Fibroblast of lung (primary cell): ENCODE measurements around the gene BBIP1. TPM values are rescaled to one million over a fixed set of nuclear protein-coding genes. Genes with fewer than 3 reads are reported as not detected.

Source experiments
- DNase-seq, 2 donors: peaks; one replicate each; pipeline versions ENCODE4 v3.0.0 to v3.0.0-alpha.2; 2010; ENCODE audit warnings: low read depth in 2 of 2
- H2AFZ ChIP-seq: 2 replicates; pipeline ENCODE4 v1.5.1; 2012; ENCODE audit warnings: low read length, control low read depth, inconsistent platforms
- H3K27ac ChIP-seq: 2 replicates; pipeline ENCODE4 v1.5.1; 2011; ENCODE audit warnings: low read length, control low read depth; ENCODE audit not compliant: insufficient read depth
- H3K27me3 ChIP-seq: 2 replicates; pipeline ENCODE4 v1.5.1; 2011; ENCODE audit warnings: mild to moderate bottlenecking, low read length; ENCODE audit not compliant: control insufficient read depth, insufficient read depth
- H3K36me3 ChIP-seq: 2 replicates; pipeline ENCODE4 v1.5.1; 2011; ENCODE audit warnings: low read length; ENCODE audit not compliant: control insufficient read depth, insufficient read depth
- H3K4me1 ChIP-seq: 2 replicates; pipeline ENCODE4 v1.5.1; 2011; ENCODE audit warnings: low read length; ENCODE audit not compliant: control insufficient read depth, insufficient read depth; ENCODE audit errors: extremely low read depth
- H3K4me2 ChIP-seq: 2 replicates; pipeline ENCODE4 v1.5.1; 2011; ENCODE audit warnings: low read length, control low read depth; ENCODE audit not compliant: insufficient read depth; ENCODE audit errors: extremely low read depth
- H3K4me3 ChIP-seq, 4 experiments: fragments of 200-600 bp in 1 of 4; sonication (generic) in 1 of 4; replicated peaks in 1 of 4; 2 replicates each; pipeline ENCODE4 v1.5.1; 2011 to 2016; ENCODE audit warnings: low read length in 4 of 4, low read depth in 3 of 4, mild to moderate bottlenecking in 3 of 4, control low read depth in 2 of 4, inconsistent platforms in 1 of 4, mixed read lengths in 1 of 4; ENCODE audit not compliant: insufficient read depth in 1 of 4; ENCODE audit errors: control extremely low read depth in 1 of 4
- H3K79me2 ChIP-seq: 2 replicates; pipeline ENCODE4 v1.5.1; 2012; ENCODE audit warnings: mild to moderate bottlenecking, low read length, inconsistent platforms; ENCODE audit not compliant: control insufficient read depth, insufficient read depth
- H3K9ac ChIP-seq: 2 replicates; pipeline ENCODE4 v1.5.1; 2011; ENCODE audit warnings: mild to moderate bottlenecking, low read length, control low read depth; ENCODE audit not compliant: insufficient read depth
- H3K9me3 ChIP-seq: 2 replicates; pipeline ENCODE4 v1.5.1; 2012; ENCODE audit warnings: low read depth, low read length; ENCODE audit not compliant: control insufficient read depth, insufficient read depth
- H4K20me1 ChIP-seq: 2 replicates; pipeline ENCODE4 v1.5.1; 2011; ENCODE audit warnings: low read length; ENCODE audit not compliant: control insufficient read depth, insufficient read depth; ENCODE audit errors: extremely low read depth
- EZH2 ChIP-seq: IDR thresholded peaks from 2 replicates; pipeline ENCODE4 v1.5.1; 2012; ENCODE audit warnings: low read length, control low read depth, mild to moderate bottlenecking; ENCODE audit errors: missing control alignments
- polyA plus RNA-seq, 2 donors: library from polyadenylated mRNA; depleted of rRNA in 1 of 2; stranded (reverse) in 1 of 2; unstranded in 1 of 2; fragments of >200 nt; gene quantifications; 2 replicates each; pipeline ENCODE4 v1.2.1, GENCODE V29; 2011 to 2012; ENCODE audit warnings: missing spikeins in 1 of 2
- total RNA-seq: library from RNA; depleted of rRNA; stranded (reverse); fragments of >200 nt; gene quantifications from 2 replicates; pipeline ENCODE4 v1.2.1, GENCODE V29; 2014
- TF ChIP-seq, protein P1 (sequence below), 2 donors: IDR thresholded peaks in 1 of 2; conservative IDR thresholded peaks in 1 of 2; 1 replicate in 1 of 2; 2 replicates in 1 of 2; pipeline ENCODE4 v1.5.1; 2011 to 2012; ENCODE audit warnings: low read length in 2 of 2, control low read depth in 1 of 2, inconsistent platforms in 1 of 2, low read depth in 1 of 2, mild to moderate bottlenecking in 1 of 2

Gene BBIP1
- total and polyA plus RNA-seq, 2 donors (not counting 1 experiment from before 2014, with no cell fraction given) = 30.1 to 31.7 TPM

- no peak for TF ChIP-seq EZH2
- TF ChIP-seq, protein P1, sequence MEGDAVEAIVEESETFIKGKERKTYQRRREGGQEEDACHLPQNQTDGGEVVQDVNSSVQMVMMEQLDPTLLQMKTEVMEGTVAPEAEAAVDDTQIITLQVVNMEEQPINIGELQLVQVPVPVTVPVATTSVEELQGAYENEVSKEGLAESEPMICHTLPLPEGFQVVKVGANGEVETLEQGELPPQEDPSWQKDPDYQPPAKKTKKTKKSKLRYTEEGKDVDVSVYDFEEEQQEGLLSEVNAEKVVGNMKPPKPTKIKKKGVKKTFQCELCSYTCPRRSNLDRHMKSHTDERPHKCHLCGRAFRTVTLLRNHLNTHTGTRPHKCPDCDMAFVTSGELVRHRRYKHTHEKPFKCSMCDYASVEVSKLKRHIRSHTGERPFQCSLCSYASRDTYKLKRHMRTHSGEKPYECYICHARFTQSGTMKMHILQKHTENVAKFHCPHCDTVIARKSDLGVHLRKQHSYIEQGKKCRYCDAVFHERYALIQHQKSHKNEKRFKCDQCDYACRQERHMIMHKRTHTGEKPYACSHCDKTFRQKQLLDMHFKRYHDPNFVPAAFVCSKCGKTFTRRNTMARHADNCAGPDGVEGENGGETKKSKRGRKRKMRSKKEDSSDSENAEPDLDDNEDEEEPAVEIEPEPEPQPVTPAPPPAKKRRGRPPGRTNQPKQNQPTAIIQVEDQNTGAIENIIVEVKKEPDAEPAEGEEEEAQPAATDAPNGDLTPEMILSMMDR (conservative IDR thresholded peaks at IDR 0.05 in 1 of 2, IDR thresholded peaks at IDR 0.05 in 1 of 2; ENCODE audit: low read depth in 1 of 2, low read length in 2 of 2) = no peak
- H2AFZ ChIP-seq = no peak overlapping the region
- peak in 1 of 2 donors; percentile 29 for DNase-seq
- no peaks in the 10 kb centered on the region for H4K20me1 ChIP-seq
- H3K9me3 ChIP-seq = no peaks in the 10 kb centered on the region
- no peaks in the 10 kb centered on the region for H3K4me1 ChIP-seq
- H3K4me2 ChIP-seq = no peak overlapping the region
- H3K27me3 ChIP-seq = no peaks in the 10 kb centered on the region
- no peaks in the 10 kb centered on the region for H3K36me3 ChIP-seq
- H3K4me3 ChIP-seq = no peak overlapping the region
- no peak overlapping the region for H3K9ac ChIP-seq
- no peaks in the 10 kb centered on the region for H3K79me2 ChIP-seq
- no peak overlapping the region for H3K27ac ChIP-seq
Observed at GRCh38 chr10:110852255-110852896, 66.6 kb downstream of the BBIP1 start.

GRCh38 chr10:110851020-110851612 is 67.9 kb downstream of the BBIP1 start:
- DNase-seq = peak in 1 of 2 donors; percentile 35
- Histone ChIP-seq H3K36me3 (no peaks in the 10 kb centered on the region), H3K9me3 (no peaks in the 10 kb centered on the region), H3K27ac (no peak overlapping the region), H4K20me1 (no peaks in the 10 kb centered on the region), H3K9ac (no peak overlapping the region), H3K4me3 (no peak overlapping the region), H3K4me2 (no peak overlapping the region), H3K27me3 (no peaks in the 10 kb centered on the region), H3K4me1 (no peaks in the 10 kb centered on the region), H3K79me2 (no peaks in the 10 kb centered on the region), H2AFZ (no peak overlapping the region)
- TF ChIP-seq, protein P1 (conservative IDR thresholded peaks at IDR 0.05 in 1 of 2, IDR thresholded peaks at IDR 0.05 in 1 of 2; ENCODE audit: low read depth in 1 of 2, low read length in 2 of 2) = no peak
- no peak for TF ChIP-seq EZH2

DNA sequence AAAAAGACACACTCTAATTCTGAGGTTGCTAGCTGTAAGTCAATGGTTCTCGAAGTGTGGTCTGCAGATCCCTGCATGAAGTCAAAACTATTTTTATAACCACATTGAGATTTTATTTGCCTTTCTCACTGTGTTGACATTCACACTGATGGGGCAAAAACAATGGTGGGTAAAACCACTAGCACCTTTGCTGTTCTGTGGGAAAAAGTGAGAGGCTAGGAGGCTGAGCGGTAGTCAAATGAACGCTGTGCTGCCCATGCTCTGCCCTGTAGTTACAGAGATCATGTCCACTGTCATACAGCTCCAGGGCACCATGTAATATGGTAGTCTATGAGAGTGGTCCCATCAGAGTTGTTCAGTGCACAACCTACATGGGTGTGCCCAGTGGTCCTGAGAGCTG is 68.9 kb downstream of the BBIP1 start:
- no peak overlapping the region for H3K4me3 ChIP-seq

More for the DNA sequence above, 68.9 kb downstream of the BBIP1 start:
- Histone ChIP-seq H3K9me3 (no peaks in the 10 kb centered on the region), H3K4me1 (no peaks in the 10 kb centered on the region), H2AFZ (no peak overlapping the region), H3K9ac (no peak overlapping the region), H4K20me1 (no peaks in the 10 kb centered on the region), H3K79me2 (no peaks in the 10 kb centered on the region), H3K27ac (no peak overlapping the region), H3K36me3 (no peaks in the 10 kb centered on the region), H3K27me3 (no peaks in the 10 kb centered on the region), H3K4me2 (no peak overlapping the region)
- no peak for DNase-seq
- TF ChIP-seq EZH2 = no peak
- TF ChIP-seq, protein P1 (conservative IDR thresholded peaks at IDR 0.05 in 1 of 2, IDR thresholded peaks at IDR 0.05 in 1 of 2; ENCODE audit: low read depth in 1 of 2, low read length in 2 of 2) = no peak

Other genes starting within 250 kb of the BBIP1 start
- 61.4 and 83.7 TPM in 2 replicates for gene PDCD4, start 47.3 kb downstream of the BBIP1 start, total RNA-seq
- gene PDCD4, start 47.3 kb downstream of the BBIP1 start, polyA plus RNA-seq = 48.5 and 54.6 TPM in 2 replicates
- gene SHOC2, start 424 bp upstream of the BBIP1 start, total RNA-seq = 62.1 and 83.6 TPM in 2 replicates
- 35.9 and 45.3 TPM in 2 replicates for gene SHOC2, start 424 bp upstream of the BBIP1 start, polyA plus RNA-seq
- gene ADRA2A, start 157.8 kb upstream of the BBIP1 start, total RNA-seq = under 0.01 TPM in 2 replicates
- 0.02 and 0.06 TPM in 2 replicates for gene ADRA2A, start 157.8 kb upstream of the BBIP1 start, polyA plus RNA-seq